Right lobe of liver (tissue), 4 donors: Measurements from ENCODE around the gene MCAT.

Experiments
- CTCF ChIP-seq, 4 donors: fragments of 200-600 bp in 3 of 4; fragments of 450-650 bp in 1 of 4; IDR thresholded peaks; one replicate each; pipeline versions ENCODE4 v1.5.1 to v1.8.0; 2016 to 2022; ENCODE audit warnings: antibody characterized with exemption in 4 of 4, mild to moderate bottlenecking in 2 of 4
- POLR2A ChIP-seq: fragments of 450-650 bp; IDR thresholded peaks from one replicate; pipeline ENCODE4 v1.6.1; 2017; ENCODE audit warnings: antibody characterized with exemption, mild to moderate bottlenecking
- donor health status: DM: no; HTN: no; CAD: no.
- donor health status: DM: no; HTN: no; CAD: no.
- donor health status: DM: no; HTN: yes; CAD: no.

- TF ChIP-seq POLR2A, result no peak
- no peak for TF ChIP-seq CTCF (IDR thresholded peaks at IDR 0.05)
These were observed 12.6 kb upstream of the MCAT start for GRCh38 chr22:43155789-43156188.
